Right forelimb (tissue), 1 donor: ENCODE results near the gene EGFL7.
"Not testable (repeated sequence)": the region's sequence is repeated elsewhere in the genome, so short reads cannot be mapped to it uniquely, and the experiment has no call there.

ENCODE experiments used
- DNase-seq: peaks from one replicate; pipeline ENCODE4 v3.0.0-alpha.2; 2018

The EGFL7 gene

DNA sequence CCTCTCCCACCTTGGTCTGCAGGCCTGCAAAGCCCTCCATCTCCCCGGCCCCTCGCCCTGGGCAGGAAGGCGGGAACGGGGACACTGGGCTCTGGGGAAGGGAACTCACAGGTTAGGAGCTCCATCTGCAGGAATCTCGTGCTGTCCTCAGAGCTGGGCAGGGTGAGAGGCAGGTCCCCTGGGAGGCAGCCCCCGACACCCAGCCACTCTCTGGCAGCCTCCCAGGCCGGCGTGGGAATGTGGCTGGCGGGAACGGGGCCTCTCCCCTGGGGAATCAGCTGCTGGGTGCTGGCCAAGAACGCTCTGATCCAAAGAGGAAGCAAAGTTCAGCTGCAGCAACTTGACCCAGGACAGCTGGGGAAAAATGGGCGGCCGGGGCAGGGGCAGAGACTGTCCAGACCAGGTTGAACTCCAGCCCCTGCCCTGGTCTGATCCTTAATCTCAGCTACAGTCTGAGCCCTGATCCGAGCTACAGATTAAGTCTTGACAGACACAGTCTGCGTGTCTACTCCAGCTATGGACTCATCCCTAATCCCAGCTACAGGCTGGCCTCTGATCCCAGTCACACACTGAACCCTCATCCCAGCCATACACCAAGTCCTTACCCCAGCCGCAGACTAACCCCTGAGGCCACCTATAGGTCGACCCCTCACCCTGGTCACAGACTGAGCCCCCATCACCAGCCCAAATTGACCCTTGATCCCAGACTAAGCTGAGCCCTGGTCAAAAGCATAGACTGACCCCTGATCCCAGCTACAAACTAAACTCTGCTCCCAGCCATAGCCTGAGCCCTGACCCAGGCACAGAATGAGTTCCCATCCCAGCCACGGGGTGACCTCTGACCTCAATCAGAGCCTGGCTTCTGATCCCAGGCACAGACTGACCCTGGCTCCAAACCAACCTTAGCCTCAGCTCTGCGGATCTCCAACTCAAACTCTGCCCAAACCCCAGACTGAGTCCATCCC lies 37.3 kb upstream of the EGFL7 start:
- peak; percentile 72 for DNase-seq

GRCh38 chr9:136626066-136626725 lies 36.5 kb upstream of the EGFL7 start:
- no peak for DNase-seq

- no peak for DNase-seq
Observed at GRCh38 chr9:136626740-136627642, 35.7 kb upstream of the EGFL7 start.

- DNase-seq = no peak
Observed at GRCh38 chr9:136627703-136628102, 35.0 kb upstream of the EGFL7 start.

DNA sequence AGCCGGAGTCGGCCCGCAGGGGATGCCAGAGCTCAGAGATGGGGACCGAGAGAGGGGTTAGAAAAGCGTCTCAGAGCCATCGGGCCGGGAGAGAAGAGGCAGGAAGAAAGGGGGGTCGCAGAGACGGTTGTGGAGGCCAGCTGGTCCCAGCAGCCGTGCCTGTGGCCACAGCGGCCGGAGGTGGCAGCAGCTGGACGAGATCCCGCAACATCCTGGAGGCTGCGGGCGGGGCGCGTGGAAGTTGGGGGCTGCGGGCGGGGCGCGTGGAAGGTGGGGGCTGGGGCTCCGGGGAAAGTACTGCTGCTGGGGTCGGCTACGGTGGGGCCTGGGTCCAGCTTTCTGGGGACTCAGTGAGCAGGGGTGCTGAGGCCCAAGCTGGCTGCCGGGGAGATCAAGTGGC lies 34.4 kb upstream of the EGFL7 start:
- DNase-seq = no peak

DNA sequence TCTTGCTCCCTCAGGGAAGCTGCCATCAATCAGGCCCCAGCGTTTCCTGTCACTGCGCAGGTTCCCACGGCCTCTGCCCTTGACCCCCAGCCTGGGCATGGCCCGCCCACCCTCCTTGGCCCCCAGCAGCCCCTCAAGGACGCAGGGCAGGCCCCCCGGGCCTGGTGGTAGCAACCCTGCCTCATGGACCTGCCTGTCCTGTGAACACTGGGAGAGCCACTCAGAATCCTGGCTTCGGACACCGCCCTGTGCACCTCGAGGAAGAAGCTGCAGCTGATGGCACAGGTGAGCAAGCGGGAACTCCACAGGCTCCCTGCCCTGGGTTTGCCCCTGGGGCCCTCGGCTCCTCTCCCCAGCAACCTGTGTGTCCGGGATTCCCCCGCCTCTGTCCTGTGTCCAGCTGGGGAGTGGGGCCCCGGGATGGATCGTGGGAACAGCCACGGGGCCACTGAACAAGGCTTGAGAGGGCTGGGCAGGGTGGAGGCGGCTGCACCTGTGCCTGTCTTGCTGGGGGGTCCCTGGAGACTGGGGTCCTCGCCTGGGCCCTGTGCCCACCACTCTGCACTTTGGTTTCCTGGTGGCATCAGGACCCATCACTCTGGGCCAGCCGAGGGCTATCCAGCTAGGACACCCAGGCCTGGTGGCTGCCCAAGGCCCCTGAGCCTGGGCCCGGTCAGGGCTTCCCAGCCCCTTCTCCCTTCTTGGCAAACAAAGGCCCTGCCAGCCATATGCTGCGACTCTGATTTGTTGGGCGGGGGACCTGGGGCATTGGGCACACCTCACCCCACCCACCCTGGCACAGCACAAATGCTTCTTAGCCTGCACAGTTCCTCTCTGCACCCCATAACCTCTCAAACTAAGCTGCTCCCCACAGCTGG lies 33.5 kb upstream of the EGFL7 start:
- DNase-seq = no peak

GRCh38 chr9:136629879-136630661 lies 32.6 kb upstream of the EGFL7 start:
- peak; percentile 85 for DNase-seq

GRCh38 chr9:136630662-136630992 lies 32.1 kb upstream of the EGFL7 start:
- DNase-seq = no peak

DNA sequence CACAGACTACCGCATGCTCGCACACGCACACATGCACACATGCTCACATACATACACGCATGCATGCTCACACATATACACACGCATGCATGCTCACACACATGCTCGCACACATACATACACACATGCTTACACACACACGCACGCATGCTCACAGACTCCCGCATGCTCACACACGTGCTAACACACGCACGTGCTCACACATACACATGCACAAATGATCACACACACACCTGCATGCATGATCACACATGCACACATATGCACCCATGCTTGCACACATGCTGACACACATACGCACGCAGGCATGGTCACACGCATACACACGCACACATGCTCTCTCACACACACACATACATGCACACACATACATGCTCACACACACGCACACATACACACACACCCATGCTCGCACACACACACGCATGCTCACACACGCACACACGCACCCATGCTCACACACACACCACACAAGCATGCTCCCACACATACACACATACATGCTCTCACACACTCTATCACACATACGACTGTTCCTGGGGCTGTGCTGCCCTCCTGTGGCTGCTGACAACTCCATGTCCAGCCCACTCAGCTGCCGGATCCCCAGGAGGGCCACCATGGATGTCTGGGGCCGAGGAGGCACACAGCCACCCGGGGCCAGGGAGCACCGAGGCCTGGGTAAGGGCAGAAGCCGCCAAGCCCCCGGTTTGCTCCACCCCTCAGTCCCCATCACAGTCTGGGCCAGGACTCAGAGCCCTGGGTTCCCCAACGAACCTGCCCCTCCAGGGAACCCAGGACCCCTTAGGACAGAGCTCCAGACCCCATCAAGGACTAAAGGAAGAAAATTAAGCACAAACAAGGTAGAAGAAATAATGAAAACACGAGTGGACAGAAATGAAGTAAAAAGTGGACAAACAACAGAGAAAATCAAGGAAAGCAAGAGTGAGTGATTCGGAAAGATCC lies 31.4 kb upstream of the EGFL7 start:
- DNase-seq = peak; percentile 89

DNA sequence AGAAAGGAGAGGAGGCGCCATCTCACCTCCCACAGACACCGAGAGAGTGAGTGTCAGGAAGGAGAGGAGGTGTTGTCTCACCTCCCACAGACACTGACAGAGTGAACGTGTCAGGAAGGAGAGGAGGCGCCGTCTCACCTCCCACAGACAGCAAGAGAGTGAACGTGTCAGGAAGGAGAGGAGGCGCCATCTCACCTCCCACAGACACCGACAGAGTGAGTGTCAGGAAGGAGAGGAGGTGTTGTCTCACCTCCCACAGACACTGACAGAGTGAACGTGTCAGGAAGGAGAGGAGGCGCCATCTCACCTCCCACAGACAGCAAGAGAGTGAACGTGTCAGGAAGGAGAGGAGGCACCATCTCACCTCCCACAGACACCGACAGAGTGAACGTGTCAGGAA lies 30.6 kb upstream of the EGFL7 start:
- not testable (repeated sequence) for DNase-seq

- DNase-seq = not testable (repeated sequence)
Observed at GRCh38 chr9:136632491-136633106, 30.1 kb upstream of the EGFL7 start.

GRCh38 chr9:136634904-136635303 lies 27.8 kb upstream of the EGFL7 start:
- DNase-seq = no peak

DNA sequence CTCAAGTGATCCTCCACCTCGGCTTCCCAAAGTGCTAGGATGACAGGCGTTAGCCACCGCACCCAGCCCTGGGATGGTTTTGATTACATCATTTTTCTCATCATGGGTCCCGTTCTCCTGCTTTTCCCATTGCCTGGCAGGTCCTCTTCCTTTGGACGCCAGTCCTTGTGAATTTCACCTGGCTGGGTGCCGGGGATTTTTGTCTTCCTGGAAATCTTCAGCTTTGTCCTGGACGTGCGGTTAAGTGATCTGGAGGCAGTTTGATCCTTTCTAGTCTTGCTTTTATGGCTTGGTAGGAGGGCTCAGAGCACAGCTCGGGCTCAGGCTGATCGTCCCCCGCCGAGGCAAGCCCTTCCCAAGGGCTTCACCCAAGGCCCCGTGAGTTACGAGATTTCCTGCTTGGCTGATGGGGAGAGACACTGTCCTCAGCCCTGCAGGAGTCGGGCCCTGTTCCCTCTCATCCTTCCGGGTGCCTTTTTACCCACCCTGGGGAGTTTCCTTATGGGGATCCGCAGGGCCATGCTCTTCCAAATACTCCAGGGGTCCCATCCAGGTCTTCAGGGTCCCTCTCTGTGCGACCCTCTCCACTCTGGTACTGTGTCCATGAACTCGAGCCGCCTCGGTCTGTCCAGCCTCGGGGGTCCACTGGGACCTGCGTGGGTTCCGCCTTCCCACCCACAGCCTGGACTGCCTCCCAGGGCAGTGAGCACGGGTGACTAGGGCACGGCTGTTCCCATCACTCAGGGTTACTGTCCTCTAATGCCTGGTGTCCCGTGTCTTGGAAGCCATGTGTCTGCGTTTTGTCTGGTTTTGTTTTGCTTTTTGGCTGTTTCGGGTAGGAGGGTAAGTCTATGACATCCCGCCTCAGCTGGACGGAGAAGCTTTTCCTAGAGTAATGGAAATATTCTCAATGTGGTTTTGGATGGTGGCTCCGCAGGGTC lies 22.3 kb upstream of the EGFL7 start:
- no peak for DNase-seq

GRCh38 chr9:136642439-136642921 lies 20.2 kb upstream of the EGFL7 start:
- no peak for DNase-seq

- no peak for DNase-seq
Observed at GRCh38 chr9:136643596-136644342, 18.9 kb upstream of the EGFL7 start.

DNA sequence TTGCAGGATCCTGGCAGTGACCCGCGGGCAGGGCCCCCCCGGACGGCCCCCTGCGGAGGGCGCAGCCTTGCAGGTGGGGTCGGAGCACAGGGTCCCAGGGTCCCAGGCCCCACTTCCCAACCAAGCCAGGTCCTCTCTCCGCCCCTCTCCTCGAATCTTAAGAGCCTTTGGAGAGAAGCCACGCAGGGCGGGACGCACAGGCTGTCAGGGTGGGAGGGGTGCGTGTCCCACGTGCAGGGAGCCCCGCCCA lies 18.4 kb upstream of the EGFL7 start:
- no peak for DNase-seq

DNA sequence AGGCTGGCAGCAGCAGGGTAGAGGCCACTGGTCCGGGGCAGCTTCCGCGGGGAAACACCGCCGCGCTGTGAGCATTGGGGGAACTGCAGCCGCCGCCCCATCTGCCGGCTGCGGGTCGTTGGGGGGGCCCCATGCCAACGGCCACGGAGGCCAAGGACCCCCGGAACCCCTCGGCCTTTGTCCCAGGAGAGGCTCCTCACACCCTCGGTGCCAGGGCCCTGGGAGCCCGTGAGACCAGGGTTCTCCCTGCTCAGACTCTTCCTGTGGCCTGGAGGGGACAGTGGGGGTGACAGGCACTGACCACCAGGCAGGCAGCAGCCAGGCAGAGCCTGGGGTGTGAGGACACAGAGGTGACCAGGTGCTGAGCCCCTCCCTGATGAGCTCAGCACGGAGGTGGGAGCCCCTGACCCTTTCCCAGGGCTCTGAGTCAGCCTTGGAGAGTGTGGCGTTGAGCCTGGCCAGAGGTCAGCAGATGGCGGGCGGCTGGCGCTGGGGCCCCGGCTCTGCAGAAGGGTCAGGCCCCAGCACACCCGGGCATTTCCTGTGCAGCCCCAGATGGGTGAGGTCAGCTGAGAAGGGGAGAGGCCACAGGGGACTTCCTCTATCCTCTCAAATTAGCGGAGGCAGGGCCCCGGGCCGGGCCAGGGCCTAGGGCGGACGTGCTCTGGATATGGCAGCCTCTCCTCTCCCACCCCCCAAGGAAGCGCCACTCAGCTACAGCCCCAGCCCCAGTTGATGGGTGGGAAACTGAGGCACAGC lies 17.9 kb upstream of the EGFL7 start:
- DNase-seq = peak; percentile 86
